IMR-90 (cell line): ENCODE data around the gene CCDC102A. TPM values are rescaled to one million over a fixed set of nuclear protein-coding genes. Genes with fewer than 3 reads are reported as not detected.

Experiments
- ATAC-seq: fragments of 200-7000 bp; cut with Tn5 transposase; 2 replicates; pipeline ENCODE4 v1.9.1; 2020; ENCODE audit warnings: low read depth, mild to moderate bottlenecking, moderate library complexity
- BruUV-seq: library from RNA; stranded (reverse); fragments of 400-500 nt; replicated peaks from 2 replicates; lab custom pipeline; 2021; lab: Mats Ljungman, UMichigan
- CTCF ChIA-PET: fragments of 300-600 bp; formaldehyde crosslinking; extraction: SDS; loops from one replicate; lab custom pipeline; 2021; ENCODE audit warnings: antibody characterized with exemption; lab: Yijun Ruan, JAX
- POLR2A ChIA-PET: fragments of 300-600 bp; sonication (Branson Sonifier 250); formaldehyde crosslinking; loops from one replicate; lab custom pipeline; 2022; ENCODE audit warnings: antibody characterized with exemption; ENCODE audit not compliant: unreplicated experiment; lab: Charles Lee
- DNase-seq: peaks from one replicate; pipeline ENCODE4 v3.0.0; 2013
- H2AFZ ChIP-seq: replicated peaks from 2 replicates; pipeline ENCODE3; 2013; ENCODE audit warnings: low read length, mild to moderate bottlenecking; ENCODE audit not compliant: poor library complexity
- H2AK5ac ChIP-seq: 2 replicates; pipeline ENCODE4 v1.6.1; 2013; ENCODE audit warnings: low read depth, low read length, inconsistent platforms
- H2AK9ac ChIP-seq: replicated peaks from 2 replicates; pipeline ENCODE3; 2013; ENCODE audit warnings: mild to moderate bottlenecking, low read depth, low read length, moderate library complexity; ENCODE audit not compliant: poor library complexity
- H2BK120ac ChIP-seq: 2 replicates; pipeline ENCODE4 v1.6.1; 2013; ENCODE audit warnings: low read depth, low read length, inconsistent platforms
- H2BK15ac ChIP-seq: 3 replicates; pipeline ENCODE4 v1.6.1; 2013; ENCODE audit warnings: low read depth, low read length, inconsistent platforms
- H2BK20ac ChIP-seq: 2 replicates; pipeline ENCODE4 v1.6.1; 2013; ENCODE audit warnings: low read depth, mild to moderate bottlenecking, inconsistent platforms, low read length, moderate library complexity
- H2BK5ac ChIP-seq: 2 replicates; pipeline ENCODE4 v1.6.1; 2013; ENCODE audit warnings: mild to moderate bottlenecking, low read depth, low read length, inconsistent platforms; ENCODE audit not compliant: poor library complexity, severe bottlenecking
- H3K14ac ChIP-seq: replicated peaks from 2 replicates; pipeline ENCODE4 v1.6.1; 2013; ENCODE audit warnings: low read depth, low read length, inconsistent platforms
- H3K18ac ChIP-seq: 2 replicates; pipeline ENCODE4 v1.6.1; 2013; ENCODE audit warnings: low read depth, low read length, control low read depth
- H3K23ac ChIP-seq: 2 replicates; pipeline ENCODE4 v1.6.1; 2013; ENCODE audit warnings: low read depth, low read length, inconsistent platforms
- H3K27ac ChIP-seq: 2 replicates; pipeline ENCODE4 v1.5.1; 2013; ENCODE audit warnings: mild to moderate bottlenecking, control low read depth, low read length; ENCODE audit not compliant: insufficient read depth
- H3K27me3 ChIP-seq: 2 replicates; pipeline ENCODE4 v1.6.1; 2013; ENCODE audit warnings: low read length; ENCODE audit not compliant: control insufficient read depth, insufficient read depth
- H3K36me3 ChIP-seq: 2 replicates; pipeline ENCODE4 v1.6.1; 2013; ENCODE audit warnings: low read length, mixed read lengths; ENCODE audit not compliant: control insufficient read depth, insufficient read depth
- H3K4ac ChIP-seq: 2 replicates; pipeline ENCODE4 v1.6.1; 2013; ENCODE audit warnings: low read depth, low read length, inconsistent platforms
- H3K4me1 ChIP-seq: 2 replicates; pipeline ENCODE4 v1.6.1; 2013; ENCODE audit warnings: low read length, mixed read lengths; ENCODE audit not compliant: control insufficient read depth, insufficient read depth
- H3K4me2 ChIP-seq: 2 replicates; pipeline ENCODE4 v1.6.1; 2013; ENCODE audit warnings: low read depth, mild to moderate bottlenecking, control low read depth, low read length, moderate library complexity
- H3K4me3 ChIP-seq: 2 replicates; pipeline ENCODE4 v1.5.1; 2013; ENCODE audit warnings: low read depth, mild to moderate bottlenecking, control low read depth, low read length, moderate library complexity; ENCODE audit not compliant: insufficient read depth
- H3K56ac ChIP-seq: 2 replicates; pipeline ENCODE4 v1.6.1; 2013; ENCODE audit warnings: low read length, inconsistent platforms; ENCODE audit not compliant: insufficient read depth; ENCODE audit errors: extremely low read depth
- H3K79me1 ChIP-seq, 2 experiments: 2 replicates each; pipeline ENCODE4 v1.6.1; 2013; ENCODE audit warnings: low read length in 2 of 2, inconsistent platforms in 1 of 2, low read depth in 1 of 2
- H3K9ac ChIP-seq: 2 replicates; pipeline ENCODE4 v1.6.1; 2013; ENCODE audit warnings: low read depth, low read length, control low read depth
- H3K9me1 ChIP-seq: 2 replicates; pipeline ENCODE4 v1.6.1; 2013; ENCODE audit warnings: low read length, inconsistent platforms; ENCODE audit not compliant: insufficient read depth
- H3K9me3 ChIP-seq: 2 replicates; pipeline ENCODE4 v1.6.1; 2013; ENCODE audit warnings: low read length; ENCODE audit not compliant: control insufficient read depth, insufficient read depth
- H4K20me1 ChIP-seq: 2 replicates; pipeline ENCODE4 v1.6.1; 2013; ENCODE audit warnings: low read length, inconsistent platforms; ENCODE audit not compliant: insufficient read depth
- H4K5ac ChIP-seq: 2 replicates; pipeline ENCODE4 v1.6.1; 2013; ENCODE audit warnings: mild to moderate bottlenecking, low read depth, low read length, control low read depth
- H4K8ac ChIP-seq, 2 experiments: 2 replicates each; pipeline ENCODE4 v1.6.1; 2013; ENCODE audit warnings: low read depth in 2 of 2, low read length in 2 of 2, control low read depth in 1 of 2, inconsistent platforms in 1 of 2
- H4K91ac ChIP-seq: 2 replicates; pipeline ENCODE4 v1.6.1; 2013; ENCODE audit warnings: low read depth, low read length, inconsistent platforms; ENCODE audit not compliant: insufficient read depth
- CHD1 ChIP-seq: IDR thresholded peaks from 2 replicates; pipeline ENCODE4 v1.6.1; 2012; ENCODE audit warnings: low read depth, low read length, improper control_type of control experiment
- CTCF ChIP-seq: conservative IDR thresholded peaks from 2 replicates; pipeline ENCODE4 v1.5.1; 2012; ENCODE audit warnings: mild to moderate bottlenecking, low read depth, low read length, improper control_type of control experiment
- FOS ChIP-seq: fragments of 150-350 bp; IDR thresholded peaks from 2 replicates; pipeline ENCODE4 v1.6.1; 2016; ENCODE audit warnings: low read depth, low read length
- MAFK ChIP-seq: IDR thresholded peaks from 2 replicates; pipeline ENCODE4 v1.6.1; 2012; ENCODE audit warnings: low read depth, low read length, improper control_type of control experiment
- MAZ ChIP-seq: IDR thresholded peaks from 2 replicates; pipeline ENCODE4 v1.6.1; 2012; ENCODE audit warnings: low read depth, mild to moderate bottlenecking, low read length, improper control_type of control experiment, moderate library complexity, borderline replicate concordance
- MXI1 ChIP-seq: IDR thresholded peaks from 2 replicates; pipeline ENCODE4 v1.6.1; 2012; ENCODE audit warnings: low read depth, mild to moderate bottlenecking, low read length, moderate library complexity, borderline replicate concordance
- NFE2L2 ChIP-seq: fragments of 150-350 bp; IDR thresholded peaks from 2 replicates; pipeline ENCODE4 v1.6.1; 2016; ENCODE audit warnings: low read depth, mild to moderate bottlenecking, low read length
- POLR2A ChIP-seq: IDR thresholded peaks from 2 replicates; pipeline ENCODE4 v1.6.1; 2012; ENCODE audit warnings: mild to moderate bottlenecking, low read depth, low read length
- RAD21 ChIP-seq: IDR thresholded peaks from 2 replicates; pipeline ENCODE4 v1.6.1; 2012; ENCODE audit warnings: low read length, improper control_type of control experiment
- RCOR1 ChIP-seq: IDR thresholded peaks from 2 replicates; pipeline ENCODE4 v1.6.1; 2012; ENCODE audit warnings: mild to moderate bottlenecking, low read length, improper control_type of control experiment; ENCODE audit not compliant: insufficient replicate concordance
- RFX5 ChIP-seq: IDR thresholded peaks from 2 replicates; pipeline ENCODE4 v1.8.0; 2012; ENCODE audit warnings: low read depth, mild to moderate bottlenecking, low read length, moderate library complexity
- SMC3 ChIP-seq: fragments of 150-350 bp; IDR thresholded peaks from 2 replicates; pipeline ENCODE4 v1.6.1; 2016; ENCODE audit warnings: low read depth, mild to moderate bottlenecking, antibody characterized with exemption, low read length, moderate library complexity
- WGBS, 2 experiments: methylation state at CpG; one replicate each; pipeline versions ENCODE4 v1.1.5 to v1.1.7; 2013; ENCODE audit warnings: missing lambda C conversion rate in 2 of 2; ENCODE audit not compliant: insufficient read length in 1 of 2; ENCODE audit errors: extremely low coverage in 2 of 2; 5-methylcytosine and 5-hydroxymethylcytosine counted together
- dilution Hi-C: fragments of 300-500 bp; cut with HindIII; formaldehyde crosslinking; loops from one replicate; pipeline ENCODE4 v1.14.3; 2018; ENCODE audit warnings: low sequenced_read_pairs; ENCODE audit not compliant: unreplicated experiment
- in situ Hi-C: fragments of 300-500 bp; cut with MboI; formaldehyde crosslinking; loops from 3 replicates; pipeline ENCODE4 v1.14.3; 2019; ENCODE audit warnings: low sequenced_read_pairs, inconsistent platforms, mixed read lengths
- intact Hi-C: fragments of 100-400 bp; cut with micrococcal nuclease; formaldehyde crosslinking; loops from 2 replicates; pipeline ENCODE4 v1.10.0; 2022
- polyA plus RNA-seq, 3 experiments: library from polyadenylated mRNA; depleted of rRNA; stranded (reverse); fragments of >200 nt; gene quantifications; 2 replicates each; pipeline ENCODE4 v1.2.3, GENCODE V29; 2012; ENCODE audit warnings: low replicate concordance in 1 of 3
- total RNA-seq: library from RNA; depleted of rRNA; stranded (reverse); fragments of >200 nt; gene quantifications from 2 replicates; pipeline ENCODE4 v1.2.3, GENCODE V29; 2012

Gene CCDC102A
- total and polyA plus RNA-seq, 2 of the 4 experiments (the other 2 are of a cell fraction), result 5.4 to 8.5 TPM

DNA sequence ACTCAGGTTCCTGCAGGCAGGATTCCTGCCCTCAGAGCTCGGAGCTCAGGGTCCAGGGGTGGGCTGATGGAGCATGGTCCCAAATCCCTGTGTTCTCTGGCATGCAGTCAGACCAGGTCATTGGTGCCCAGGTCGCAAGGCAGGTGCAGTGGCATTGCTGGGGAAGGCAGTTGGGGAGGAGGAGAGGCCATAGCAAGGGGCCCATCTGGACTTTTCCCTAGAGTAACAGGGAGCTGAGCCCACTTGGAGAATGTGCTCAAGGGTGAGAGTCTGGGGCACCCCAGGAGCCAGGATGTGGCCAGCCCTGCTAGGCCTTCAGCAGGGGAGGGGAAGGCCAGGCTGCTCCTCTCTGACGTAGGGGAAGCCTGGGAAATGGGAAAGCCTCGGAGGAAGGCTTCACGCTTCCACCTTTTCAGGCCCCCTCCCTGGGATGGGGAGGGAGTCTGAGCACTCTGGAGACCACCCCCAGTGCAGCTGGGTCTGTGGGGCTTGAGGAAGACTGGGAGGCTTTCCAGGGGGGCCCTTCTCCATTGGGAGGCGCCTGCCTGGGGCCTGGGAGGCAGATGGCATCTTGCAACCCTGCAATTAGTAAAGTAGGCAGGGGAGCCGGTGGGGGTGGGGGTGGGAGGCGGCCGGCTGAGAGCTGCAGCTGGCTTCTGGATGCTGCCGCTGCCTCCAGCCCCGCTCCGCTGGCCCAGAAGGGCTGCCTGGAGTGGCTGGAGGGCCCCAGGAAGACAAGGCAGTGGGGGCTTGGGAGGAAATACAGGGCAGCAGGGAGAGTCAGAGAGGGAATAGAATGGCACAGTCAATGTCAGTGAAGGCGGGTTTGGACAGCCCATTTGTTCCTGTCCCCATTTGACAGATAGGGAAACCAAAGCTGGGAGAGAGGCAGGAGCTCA is 29.0 kb downstream of the CCDC102A start:
- no peak overlapping the region for H4K8ac ChIP-seq
- intact Hi-C loops, result no loop called here
- TF ChIP-seq RAD21, result no peak
- no peak for TF ChIP-seq MAFK
- TF ChIP-seq MAZ, result no peak
- TF ChIP-seq RCOR1, result no peak
- TF ChIP-seq RFX5, result no peak
- no peak for TF ChIP-seq CHD1
- TF ChIP-seq FOS, result no peak
- TF ChIP-seq NFE2L2, result no peak
- TF ChIP-seq MXI1, result no peak
- TF ChIP-seq CTCF, result no peak
- no peak for TF ChIP-seq POLR2A
- TF ChIP-seq SMC3, result no peak
- no peak overlapping the region for H3K56ac ChIP-seq
- H3K14ac ChIP-seq, result no peak overlapping the region
- peak overlapping the region; percentile 15 for H2AFZ ChIP-seq
- no peak overlapping the region for H3K9ac ChIP-seq
- no peaks in the 10 kb centered on the region for H4K20me1 ChIP-seq
- no peak overlapping the region for H4K91ac ChIP-seq
- POLR2A ChIA-PET, result interaction anchor here (0.5 kb wide), 1 partner anchor 17 kb away, joined by 3 read pairs; no protein-coding TSS in a partner anchor
- no peak overlapping the region for H2AK9ac ChIP-seq
- H3K4me3 ChIP-seq, result no peak overlapping the region
- no peaks in the 10 kb centered on the region for H3K9me3 ChIP-seq
- H3K4me1 ChIP-seq, result no peaks in the 10 kb centered on the region
- ATAC-seq (no peak), DNase-seq (no peak)
- H3K27me3 ChIP-seq, result peaks cover 58% of the 10 kb centered on the region
- H3K18ac ChIP-seq, result no peak overlapping the region
- no peak overlapping the region for H4K5ac ChIP-seq
- BruUV-seq, result no TSS peak
- no peaks in the 10 kb centered on the region for H3K9me1 ChIP-seq
- dilution Hi-C loops, result no loop called here
- CTCF ChIA-PET, result interaction anchor here (1.8 kb wide), 1 partner anchor 13 kb away, joined by 8 read pairs; no protein-coding TSS in a partner anchor
- H2BK20ac ChIP-seq, result no peak overlapping the region
- H2BK5ac ChIP-seq, result no peak overlapping the region
- no peak overlapping the region for H2BK120ac ChIP-seq
- no peak overlapping the region for H3K4me2 ChIP-seq
- no peak overlapping the region for H3K27ac ChIP-seq
- no peak overlapping the region for H2BK15ac ChIP-seq
- 46% methylated on average over 5 of the region's 13 CpGs; no CpG with 5 or more reads in 1 of the 2 experiments for WGBS, 2 experiments
- H3K79me1 ChIP-seq, result no peaks in the 10 kb centered on the region
- no peaks in the 10 kb centered on the region; the same call in 1 of the 2 replicates for H3K36me3 ChIP-seq
- in situ Hi-C loops, result no loop called here
- H2AK5ac ChIP-seq, result no peak overlapping the region
- H3K23ac ChIP-seq, result no peak overlapping the region
- no peak overlapping the region for H3K4ac ChIP-seq
